ENCODE results near the gene LY86.

Gene LY86

DNA sequence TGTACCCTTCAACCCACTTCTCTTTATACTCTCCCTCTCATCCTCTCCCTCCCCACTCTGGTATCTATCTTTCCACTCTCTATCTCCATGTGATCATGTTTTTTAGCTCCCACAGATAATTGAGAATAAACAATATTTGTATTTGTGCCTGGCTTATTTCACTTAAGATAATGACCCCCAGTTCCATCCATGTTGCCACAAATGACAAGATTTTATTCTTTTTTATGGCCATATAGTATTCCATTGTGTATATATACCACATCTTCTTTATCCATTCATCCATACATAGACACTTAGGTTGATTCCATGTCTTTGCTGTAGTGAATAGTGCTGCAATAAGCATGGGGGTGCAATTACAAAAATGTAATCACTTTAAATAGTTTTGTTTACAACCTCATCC lies 62.3 kb downstream of the LY86 start:
- H3K9ac ChIP-seq (ENCODE audit: low read length), result no peak overlapping the region
- TF ChIP-seq EZH2phosphoT487 (conservative IDR thresholded peaks at IDR 0.05; ENCODE audit: low read length), result no peak
- TF ChIP-seq, protein P1, sequence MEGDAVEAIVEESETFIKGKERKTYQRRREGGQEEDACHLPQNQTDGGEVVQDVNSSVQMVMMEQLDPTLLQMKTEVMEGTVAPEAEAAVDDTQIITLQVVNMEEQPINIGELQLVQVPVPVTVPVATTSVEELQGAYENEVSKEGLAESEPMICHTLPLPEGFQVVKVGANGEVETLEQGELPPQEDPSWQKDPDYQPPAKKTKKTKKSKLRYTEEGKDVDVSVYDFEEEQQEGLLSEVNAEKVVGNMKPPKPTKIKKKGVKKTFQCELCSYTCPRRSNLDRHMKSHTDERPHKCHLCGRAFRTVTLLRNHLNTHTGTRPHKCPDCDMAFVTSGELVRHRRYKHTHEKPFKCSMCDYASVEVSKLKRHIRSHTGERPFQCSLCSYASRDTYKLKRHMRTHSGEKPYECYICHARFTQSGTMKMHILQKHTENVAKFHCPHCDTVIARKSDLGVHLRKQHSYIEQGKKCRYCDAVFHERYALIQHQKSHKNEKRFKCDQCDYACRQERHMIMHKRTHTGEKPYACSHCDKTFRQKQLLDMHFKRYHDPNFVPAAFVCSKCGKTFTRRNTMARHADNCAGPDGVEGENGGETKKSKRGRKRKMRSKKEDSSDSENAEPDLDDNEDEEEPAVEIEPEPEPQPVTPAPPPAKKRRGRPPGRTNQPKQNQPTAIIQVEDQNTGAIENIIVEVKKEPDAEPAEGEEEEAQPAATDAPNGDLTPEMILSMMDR (IDR thresholded peaks at IDR 0.05; ENCODE audit: insufficient read depth, low read length, poor library complexity, severe bottlenecking), result no peak
- H3K9me3 ChIP-seq (ENCODE audit: insufficient read depth, low read length), result no peaks in the 10 kb centered on the region
- H3K9me2 ChIP-seq (replicated peaks; ENCODE audit: insufficient read depth, low read length), result no peaks in the 10 kb centered on the region
- H3K27me3 ChIP-seq (ENCODE audit: low read length), result no peaks in the 10 kb centered on the region
- H3K4me3 ChIP-seq (ENCODE audit: insufficient read depth, low read length, poor library complexity, severe bottlenecking), result no peak overlapping the region
- no peaks in the 10 kb centered on the region for H4K20me1 ChIP-seq (ENCODE audit: low read depth, low read length)
- H3K27ac ChIP-seq (ENCODE audit: low read depth, low read length), result no peak overlapping the region
- H3F3A ChIP-seq (ENCODE audit: insufficient read depth), result no peaks in the 10 kb centered on the region
- no peaks in the 10 kb centered on the region for H3K79me2 ChIP-seq (ENCODE audit: insufficient read depth, low read length)
- no peak overlapping the region for H3K4me2 ChIP-seq (ENCODE audit: low read depth, low read length, poor library complexity, severe bottlenecking)
- no peaks in the 10 kb centered on the region for H3K36me3 ChIP-seq (ENCODE audit: low read length)
- no peak overlapping the region for H2AFZ ChIP-seq (ENCODE audit: low read depth, low read length, severe bottlenecking)

DNA sequence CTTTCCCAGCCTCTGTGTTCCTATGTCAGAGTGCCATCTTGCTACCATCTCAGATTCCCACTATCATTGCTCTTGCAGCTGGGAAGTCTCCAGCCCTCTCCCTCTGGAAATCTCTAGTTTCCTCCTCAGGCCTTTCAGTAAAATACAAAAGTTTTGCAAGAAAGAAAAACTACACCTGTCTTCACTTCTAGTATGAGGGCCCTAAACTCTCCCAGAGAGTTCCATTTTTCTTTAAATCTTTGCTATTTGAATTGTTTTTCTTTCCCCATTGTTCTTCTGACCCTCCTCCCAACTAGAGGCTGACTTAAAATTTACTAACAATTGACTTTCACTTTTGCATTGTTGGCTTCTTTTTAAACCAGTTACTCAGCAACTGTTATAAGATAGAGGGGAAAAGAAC lies 62.8 kb downstream of the LY86 start:
- Histone ChIP-seq H3K4me3 (ENCODE audit: insufficient read depth, low read length, poor library complexity, severe bottlenecking) (no peak overlapping the region), H3F3A (ENCODE audit: insufficient read depth) (no peaks in the 10 kb centered on the region), H3K4me2 (ENCODE audit: low read depth, low read length, poor library complexity, severe bottlenecking) (no peak overlapping the region), H3K9me2 (replicated peaks; ENCODE audit: insufficient read depth, low read length) (no peaks in the 10 kb centered on the region), H3K9me3 (ENCODE audit: insufficient read depth, low read length) (no peaks in the 10 kb centered on the region), H3K27ac (ENCODE audit: low read depth, low read length) (no peak overlapping the region), H3K36me3 (ENCODE audit: low read length) (no peaks in the 10 kb centered on the region), H2AFZ (ENCODE audit: low read depth, low read length, severe bottlenecking) (no peak overlapping the region), H4K20me1 (ENCODE audit: low read depth, low read length) (no peaks in the 10 kb centered on the region), H3K27me3 (ENCODE audit: low read length) (no peaks in the 10 kb centered on the region), H3K79me2 (ENCODE audit: insufficient read depth, low read length) (no peaks in the 10 kb centered on the region), H3K9ac (ENCODE audit: low read length) (no peak overlapping the region)
- TF ChIP-seq EZH2phosphoT487 (conservative IDR thresholded peaks at IDR 0.05; ENCODE audit: low read length), result no peak
- TF ChIP-seq, protein P1 (IDR thresholded peaks at IDR 0.05; ENCODE audit: insufficient read depth, low read length, poor library complexity, severe bottlenecking), result no peak

DNA sequence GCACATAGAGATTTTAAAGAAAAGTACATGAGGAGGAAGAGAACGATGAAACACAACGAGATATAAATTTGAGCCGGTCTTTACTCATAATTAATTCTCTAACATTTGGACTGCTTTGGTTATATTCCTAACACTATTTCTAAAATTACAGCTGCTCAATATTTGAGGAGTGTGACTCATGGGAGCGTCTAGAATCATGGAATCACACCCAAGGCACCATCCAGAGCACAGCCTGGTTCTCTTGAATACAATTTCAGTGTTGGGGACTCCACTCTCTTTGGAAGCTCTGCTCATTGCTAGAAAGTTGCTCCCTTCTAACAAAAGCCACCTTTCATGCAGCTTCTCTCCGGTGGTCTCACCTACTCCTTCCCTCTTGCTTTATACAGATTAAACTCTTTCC lies 64.4 kb downstream of the LY86 start:
- no peaks in the 10 kb centered on the region for H3F3A ChIP-seq (ENCODE audit: insufficient read depth)

More for the DNA sequence above, 64.4 kb downstream of the LY86 start:
- Histone ChIP-seq H3K9me3 (ENCODE audit: insufficient read depth, low read length) (peaks cover 11% of the 10 kb centered on the region; the same call in 1 of the 2 replicates), H2AFZ (ENCODE audit: low read depth, low read length, severe bottlenecking) (no peak overlapping the region), H3K27ac (ENCODE audit: low read depth, low read length) (no peak overlapping the region), H3K9ac (ENCODE audit: low read length) (no peak overlapping the region), H4K20me1 (ENCODE audit: low read depth, low read length) (no peaks in the 10 kb centered on the region), H3K4me3 (ENCODE audit: insufficient read depth, low read length, poor library complexity, severe bottlenecking) (no peak overlapping the region), H3K4me2 (ENCODE audit: low read depth, low read length, poor library complexity, severe bottlenecking) (no peak overlapping the region), H3K27me3 (ENCODE audit: low read length) (no peaks in the 10 kb centered on the region), H3K9me2 (replicated peaks; ENCODE audit: insufficient read depth, low read length) (no peaks in the 10 kb centered on the region), H3K36me3 (ENCODE audit: low read length) (no peaks in the 10 kb centered on the region), H3K79me2 (ENCODE audit: insufficient read depth, low read length) (no peaks in the 10 kb centered on the region)
- TF ChIP-seq, protein P1 (IDR thresholded peaks at IDR 0.05; ENCODE audit: insufficient read depth, low read length, poor library complexity, severe bottlenecking), result no peak
- no peak for TF ChIP-seq EZH2phosphoT487 (conservative IDR thresholded peaks at IDR 0.05; ENCODE audit: low read length)

All from SU-DHL-6 (cell line).